Smooth muscle cell of the brain vasculature (primary cell): Measurements from ENCODE around the gene PTPRG.
"Not testable (repeated sequence)": the region's sequence is repeated elsewhere in the genome, so short reads cannot be mapped to it uniquely, and the experiment has no call there.

ENCODE experiments used
- DNase-seq: peaks from one replicate; pipeline ENCODE4 v3.0.0-alpha.2; 2012; ENCODE audit warnings: low read depth, low spot score

PTPRG gene

GRCh38 chr3:61723038-61723437, 161.7 kb downstream of the PTPRG start:
- no peak for DNase-seq

- DNase-seq, result no peak
Measured at GRCh38 chr3:61724183-61724582, 162.8 kb downstream of the PTPRG start.

GRCh38 chr3:61724801-61725200, 163.4 kb downstream of the PTPRG start:
- no peak for DNase-seq

GRCh38 chr3:61725851-61726333, 164.5 kb downstream of the PTPRG start:
- no peak for DNase-seq

- DNase-seq, result no peak
Measured at GRCh38 chr3:61727435-61727834, 166.1 kb downstream of the PTPRG start.

- DNase-seq, result no peak
Measured at GRCh38 chr3:61729038-61729634, 167.8 kb downstream of the PTPRG start.

GRCh38 chr3:61730056-61730455, 168.7 kb downstream of the PTPRG start:
- DNase-seq, result no peak

GRCh38 chr3:61730577-61731231, 169.3 kb downstream of the PTPRG start:
- no peak for DNase-seq

- no peak for DNase-seq
Measured at GRCh38 chr3:61733000-61733399, 171.6 kb downstream of the PTPRG start.

- no peak for DNase-seq
Measured at GRCh38 chr3:61733876-61734275, 172.5 kb downstream of the PTPRG start.

- no peak for DNase-seq
Measured at GRCh38 chr3:61734749-61735686, 173.6 kb downstream of the PTPRG start.

- no peak for DNase-seq
Measured at GRCh38 chr3:61736506-61736905, 175.1 kb downstream of the PTPRG start.

GRCh38 chr3:61739640-61740039, 178.3 kb downstream of the PTPRG start:
- no peak for DNase-seq

GRCh38 chr3:61740494-61740893, 179.1 kb downstream of the PTPRG start:
- no peak for DNase-seq

- DNase-seq, result no peak
Measured at GRCh38 chr3:61741551-61741950, 180.2 kb downstream of the PTPRG start.

- DNase-seq, result no peak
Measured at GRCh38 chr3:61742006-61742405, 180.6 kb downstream of the PTPRG start.

GRCh38 chr3:61743067-61743466, 181.7 kb downstream of the PTPRG start:
- no peak for DNase-seq

GRCh38 chr3:61743686-61744242, 182.4 kb downstream of the PTPRG start:
- DNase-seq, result no peak

GRCh38 chr3:61748288-61748687, 186.9 kb downstream of the PTPRG start:
- DNase-seq, result no peak

- DNase-seq, result no peak
Measured at GRCh38 chr3:61750766-61751165, 189.4 kb downstream of the PTPRG start.

GRCh38 chr3:61758839-61759238, 197.5 kb downstream of the PTPRG start:
- no peak for DNase-seq

- DNase-seq, result not testable (repeated sequence)
Measured at GRCh38 chr3:61760783-61761182, 199.4 kb downstream of the PTPRG start.
